H1 (cell line): ENCODE results near the gene TSPAN1. TPM values are rescaled to one million over a fixed set of nuclear protein-coding genes. Genes with fewer than 3 reads are reported as not detected.
A peak's percentile ranks its signal among the peaks of the same experiment; 100 is the strongest.

Source experiments
- CTCF ChIA-PET: fragments of 300-600 bp; sonication (Branson Sonifier 250); formaldehyde crosslinking; loops from one replicate; lab custom pipeline; 2021; ENCODE audit not compliant: partially characterized antibody; lab: Charles Lee
- POLR2A ChIA-PET: fragments of 300-600 bp; sonication (Branson Sonifier 250); formaldehyde crosslinking; loops from one replicate; lab custom pipeline; 2021; ENCODE audit warnings: inconsistent platforms; ENCODE audit not compliant: partially characterized antibody; lab: Charles Lee
- DNase-seq, 2 experiments: peaks; one replicate each; pipeline versions ENCODE4 v3.0.0 to v3.0.0-alpha.2; 2010 to 2022; ENCODE audit warnings: low spot score in 2 of 2, low read depth in 1 of 2, mixed read lengths in 1 of 2
- FAIRE-seq: peaks from 2 replicates; lab custom pipeline; 2011; peaks lifted over from hg19 to GRCh38; lab: Jason Lieb, UNC
- H2AFZ ChIP-seq: 2 replicates; pipeline ENCODE4 v1.8.1; 2012; ENCODE audit warnings: low read length, inconsistent platforms
- H2AK5ac ChIP-seq: 2 replicates; pipeline ENCODE4 v1.6.1; 2013; ENCODE audit warnings: low read depth, low read length
- H2BK120ac ChIP-seq: replicated peaks from 2 replicates; pipeline ENCODE3; 2013; ENCODE audit warnings: low read depth, low read length, inconsistent platforms
- H2BK12ac ChIP-seq: 2 replicates; pipeline ENCODE4 v1.6.1; 2013; ENCODE audit warnings: low read depth, low read length
- H2BK15ac ChIP-seq: 2 replicates; pipeline ENCODE4 v1.6.1; 2013; ENCODE audit warnings: low read length
- H2BK20ac ChIP-seq: 2 replicates; pipeline ENCODE4 v1.6.1; 2013; ENCODE audit warnings: low read length
- H2BK5ac ChIP-seq: 2 replicates; pipeline ENCODE4 v1.6.1; 2013; ENCODE audit warnings: low read depth, low read length
- H3K14ac ChIP-seq: 2 replicates; pipeline ENCODE4 v1.6.1; 2013; ENCODE audit warnings: inconsistent platforms; ENCODE audit not compliant: insufficient read length
- H3K18ac ChIP-seq: 2 replicates; pipeline ENCODE4 v1.6.1; 2013; ENCODE audit warnings: low read length; ENCODE audit errors: extremely low read depth
- H3K23ac ChIP-seq: 2 replicates; pipeline ENCODE4 v1.6.1; 2013; ENCODE audit warnings: inconsistent platforms; ENCODE audit not compliant: insufficient read length
- H3K23me2 ChIP-seq: 2 replicates; pipeline ENCODE4 v1.6.1; 2013; ENCODE audit warnings: low read depth, low read length
- H3K27ac ChIP-seq: 2 replicates; pipeline ENCODE4 v1.6.1; 2011; ENCODE audit warnings: low read depth, low read length, inconsistent platforms
- H3K27me3 ChIP-seq, 4 experiments: replicated peaks in 1 of 4; 1 replicate in 1 of 4; 2 replicates in 3 of 4; pipeline versions ENCODE4 v1.6.1 to v1.8.1; 2011 to 2013; ENCODE audit warnings: low read length in 3 of 4, mild to moderate bottlenecking in 3 of 4, inconsistent platforms in 2 of 4, mixed read lengths in 2 of 4, moderate library complexity in 1 of 4; ENCODE audit not compliant: control insufficient read depth in 3 of 4, insufficient read depth in 3 of 4; ENCODE audit errors: extremely low read depth in 1 of 4
- H3K36me3 ChIP-seq, 4 experiments: 2 replicates each; pipeline versions ENCODE4 v1.6.1 to v1.8.1; 2011 to 2013; ENCODE audit warnings: mild to moderate bottlenecking in 4 of 4, low read length in 3 of 4, moderate library complexity in 2 of 4, control low read depth in 1 of 4, inconsistent platforms in 1 of 4; ENCODE audit not compliant: insufficient read depth in 4 of 4, control insufficient read depth in 2 of 4
- H3K4ac ChIP-seq: replicated peaks from 2 replicates; pipeline ENCODE3; 2013; ENCODE audit warnings: low read length, low read depth, mixed read lengths, inconsistent platforms; ENCODE audit not compliant: insufficient read length
- H3K4me1 ChIP-seq, 4 experiments: replicated peaks in 1 of 4; 1 replicate in 1 of 4; 2 replicates in 3 of 4; pipeline versions ENCODE4 v1.6.1 to v1.8.1; 2011 to 2013; ENCODE audit warnings: low read length in 3 of 4, inconsistent platforms in 2 of 4, mixed read lengths in 1 of 4; ENCODE audit not compliant: insufficient read depth in 4 of 4, control insufficient read depth in 3 of 4
- H3K4me2 ChIP-seq, 2 experiments: 2 replicates each; pipeline versions ENCODE4 v1.6.1 to v1.8.1; 2011 to 2013; ENCODE audit warnings: low read depth in 2 of 2, low read length in 2 of 2, control low read depth in 1 of 2, inconsistent platforms in 1 of 2, mild to moderate bottlenecking in 1 of 2; ENCODE audit not compliant: insufficient read depth in 1 of 2
- H3K4me3 ChIP-seq, 4 experiments: fragments of 200-600, 300-600 bp in 1 of 4; sonication (generic), shearing (Covaris generic), sonication (Bioruptor Twin) in 1 of 4; 2 replicates each; pipeline versions ENCODE4 v1.5.1 to v1.8.1; 2011 to 2016; ENCODE audit warnings: low read length in 4 of 4, low read depth in 3 of 4, control low read depth in 2 of 4, inconsistent platforms in 2 of 4, mild to moderate bottlenecking in 2 of 4, mixed read lengths in 1 of 4, moderate library complexity in 1 of 4; ENCODE audit not compliant: insufficient read depth in 2 of 4; ENCODE audit errors: extremely low read depth in 1 of 4
- H3K56ac ChIP-seq: replicated peaks from 2 replicates; pipeline ENCODE3; 2013; ENCODE audit warnings: low read depth, mild to moderate bottlenecking, mixed read lengths, low read length, inconsistent platforms; ENCODE audit not compliant: insufficient read length
- H3K79me1 ChIP-seq: 2 replicates; pipeline ENCODE4 v1.6.1; 2013; ENCODE audit warnings: low read depth, low read length, control low read depth
- H3K79me2 ChIP-seq, 2 experiments: 2 replicates each; pipeline versions ENCODE4 v1.6.1 to v1.8.1; 2012 to 2013; ENCODE audit warnings: low read length in 2 of 2, mild to moderate bottlenecking in 2 of 2, inconsistent platforms in 1 of 2; ENCODE audit not compliant: insufficient read depth in 2 of 2, control insufficient read depth in 1 of 2
- H3K9ac ChIP-seq, 4 experiments: replicated peaks in 1 of 4; 1 replicate in 1 of 4; 2 replicates in 3 of 4; pipeline versions ENCODE4 v1.6.1 to v1.8.1; 2011 to 2013; ENCODE audit warnings: low read depth in 3 of 4, low read length in 3 of 4, control low read depth in 2 of 4, mild to moderate bottlenecking in 2 of 4, moderate library complexity in 2 of 4, inconsistent platforms in 1 of 4; ENCODE audit errors: extremely low read depth in 1 of 4
- H3K9me3 ChIP-seq, 2 experiments: 2 replicates each; pipeline versions ENCODE4 v1.6.1 to v1.8.1; 2012 to 2013; ENCODE audit warnings: mild to moderate bottlenecking in 2 of 2, moderate library complexity in 2 of 2, control low read depth in 1 of 2, inconsistent platforms in 1 of 2, low read depth in 1 of 2, low read length in 1 of 2, mixed read lengths in 1 of 2; ENCODE audit not compliant: insufficient read depth in 2 of 2
- H4K20me1 ChIP-seq, 2 experiments: replicated peaks in 1 of 2; 2 replicates each; pipeline versions ENCODE3 to v1.8.1; 2011 to 2013; ENCODE audit warnings: inconsistent platforms in 2 of 2, low read length in 2 of 2, mild to moderate bottlenecking in 1 of 2; ENCODE audit not compliant: insufficient read depth in 2 of 2, control insufficient read depth in 1 of 2
- H4K5ac ChIP-seq: 2 replicates; pipeline ENCODE4 v1.6.1; 2013; ENCODE audit warnings: low read length, low read depth, mixed read lengths, inconsistent platforms; ENCODE audit not compliant: insufficient read length
- H4K8ac ChIP-seq: 2 replicates; pipeline ENCODE4 v1.8.0; 2013; ENCODE audit warnings: mild to moderate bottlenecking, moderate library complexity, low read length, inconsistent platforms; ENCODE audit not compliant: insufficient read depth; ENCODE audit errors: extremely low read depth
- H4K91ac ChIP-seq: replicated peaks from 2 replicates; pipeline ENCODE3; 2013; ENCODE audit warnings: low read length, mixed read lengths, inconsistent platforms; ENCODE audit not compliant: insufficient read length
- BACH1 ChIP-seq: IDR thresholded peaks from 2 replicates; pipeline ENCODE4 v1.6.1; 2012; ENCODE audit warnings: low read length, improper control_type of control experiment
- CHD1 ChIP-seq: IDR thresholded peaks from 2 replicates; pipeline ENCODE4 v1.6.1; 2012; ENCODE audit warnings: low read depth, low read length, improper control_type of control experiment
- KDM5A ChIP-seq: fragments of 200-600 bp; IDR thresholded peaks from 2 replicates; pipeline ENCODE4 v1.7.1; 2012; ENCODE audit warnings: mild to moderate bottlenecking, low read length, inconsistent platforms, mixed read lengths
- NANOG ChIP-seq: IDR thresholded peaks from 2 replicates; pipeline ENCODE4 v1.6.1; 2011; ENCODE audit warnings: low read length, low read depth, mild to moderate bottlenecking, inconsistent platforms; ENCODE audit not compliant: insufficient read depth, poor library complexity, severe bottlenecking
- POLR2AphosphoS5 ChIP-seq: IDR thresholded peaks from 2 replicates; pipeline ENCODE4 v1.6.1; 2011; ENCODE audit warnings: low read depth, low read length
- RAD21 ChIP-seq, 2 experiments: IDR thresholded peaks in 1 of 2; conservative IDR thresholded peaks in 1 of 2; 2 replicates each; pipeline ENCODE4 v1.6.1; 2011; ENCODE audit warnings: low read depth in 2 of 2, low read length in 2 of 2, improper control_type of control experiment in 1 of 2, inconsistent platforms in 1 of 2, mild to moderate bottlenecking in 1 of 2, moderate library complexity in 1 of 2
- SAP30 ChIP-seq: fragments of 300-600 bp; sonication (generic); IDR thresholded peaks from 2 replicates; pipeline ENCODE4 v1.7.1; 2012; ENCODE audit warnings: low read length, moderate library complexity, mild to moderate bottlenecking, inconsistent platforms; ENCODE audit not compliant: insufficient read depth, insufficient replicate concordance
- YY1 ChIP-seq: IDR thresholded peaks from 2 replicates; pipeline ENCODE4 v1.6.1; 2011; ENCODE audit warnings: low read depth, mild to moderate bottlenecking, low read length
- WGBS, 2 experiments: shearing (Covaris generic) in 1 of 2; methylation state at CpG; one replicate each; pipeline versions ENCODE4 v1.1.6 to v1.1.7; 2013 to 2015; ENCODE audit warnings: low lambda C conversion rate in 2 of 2, mixed read lengths in 2 of 2, inconsistent platforms in 1 of 2, low coverage in 1 of 2, missing lambda C conversion rate in 1 of 2; ENCODE audit not compliant: insufficient replicate concordance in 2 of 2, insufficient coverage in 1 of 2, insufficient read length in 1 of 2; ENCODE audit errors: extremely low coverage in 1 of 2, missing lambda C conversion rate in 1 of 2; 5-methylcytosine and 5-hydroxymethylcytosine counted together
- polyA plus RNA-seq, 7 experiments: library from polyadenylated mRNA; depleted of rRNA in 3 of 7; stranded (reverse) in 5 of 7; unstranded in 2 of 7; fragments of >200 nt in 5 of 7; fragments of 200-250 nt in 2 of 7; gene quantifications; 1 replicate in 5 of 7; 2 replicates in 1 of 7; 4 replicates in 1 of 7; pipeline versions ENCODE4 v1.2.1 to v1.2.3, GENCODE V29; 2011 to 2013; ENCODE audit warnings: missing spikeins in 2 of 7, mixed read lengths in 2 of 7
- total RNA-seq: library from RNA; stranded (reverse); fragmentation: NEBNext Ultra II Directional; extraction: Animal tissue kit (Norgen Biotek cat#: 25700); gene quantifications from 2 replicates; pipeline ENCODE4 v1.2.1, GENCODE V29; 2021
- TF ChIP-seq, protein P1 (sequence below), 3 experiments: IDR thresholded peaks; 1 replicate in 2 of 3; 2 replicates in 1 of 3; pipeline versions ENCODE4 v1.5.1 to v1.6.1; 2011; ENCODE audit warnings: low read length in 3 of 3, mild to moderate bottlenecking in 3 of 3, inconsistent platforms in 2 of 3, low read depth in 1 of 3, moderate library complexity in 1 of 3; ENCODE audit not compliant: insufficient read depth in 1 of 3; ENCODE audit errors: control extremely low read depth in 1 of 3

TSPAN1 gene
- total and polyA plus RNA-seq, 2 of the 8 experiments (the other 6 are each of a cell fraction or from before 2014, with no cell fraction given): 0.05 TPM; not detected in 1

- Histone ChIP-seq H3K79me2 (no peaks in the 10 kb centered on the region), H3K4ac (no peak overlapping the region), H3K23ac (no peak overlapping the region), H3K79me1 (no peaks in the 10 kb centered on the region), H3K9ac (no peak overlapping the region), H4K5ac (no peak overlapping the region), H2BK20ac (0 out of 2 replicates have a peak overlapping the region, but pooled peaks have one; percentile 72), H2AFZ (peak overlapping the region; percentile 76; the same call in 1 of the 2 replicates), H2BK5ac (no peak overlapping the region), H3K14ac (no peak overlapping the region), H3K36me3 (no peaks in the 10 kb centered on the region), H2BK12ac (0 out of 2 replicates have a peak overlapping the region, but pooled peaks have one; percentile 50), H3K18ac (peak overlapping the region; percentile 89), H3K56ac (no peak overlapping the region), H3K23me2 (no peaks in the 10 kb centered on the region), H4K8ac (no peak overlapping the region), H2BK15ac (0 out of 2 replicates have a peak overlapping the region, but pooled peaks have one; percentile 29), H3K9me3 (no peaks in the 10 kb centered on the region), H3K4me2 (peak overlapping the region in 1 of 2 experiments; percentile 54; a peak in 2 of 4 replicates), H3K4me3 (peak overlapping the region in 1 of 4 experiments; percentile 7; a peak in 1 of 8 replicates), H3K27ac (no peak overlapping the region), H3K27me3 (no peaks in the 10 kb centered on the region), H4K91ac (no peak overlapping the region), H2AK5ac (no peak overlapping the region), H3K4me1 (peaks cover 3 to 11% (median 7%) of the 10 kb centered on the region in 4 experiments; a peak in 6 of 7 replicates), H2BK120ac (no peak overlapping the region), H4K20me1 (no peaks in the 10 kb centered on the region)
- FAIRE-seq (peak; percentile 93), DNase-seq (peak in 1 of 2 experiments; percentile 63)
- WGBS, 2 experiments: 22% methylated on average over 6 of the region's 6 CpGs; no CpG with 5 or more reads in 1 of the 2 experiments
- CTCF ChIA-PET: interaction anchor here (0.6 to 5.4 kb wide), 44 partner anchors 8 to 512 kb away, joined by 3 to 73 read pairs (median 4); partner anchors contain the start of genes LURAP1, POMGNT1 and RAD54L
- POLR2A ChIA-PET: interaction anchor here (0.7 to 2.2 kb wide), 9 partner anchors 11 to 100 kb away, joined by 3 to 16 read pairs (median 4); partner anchors contain the start of genes LURAP1, PIK3R3 and RAD54L
- TF ChIP-seq, protein P1, sequence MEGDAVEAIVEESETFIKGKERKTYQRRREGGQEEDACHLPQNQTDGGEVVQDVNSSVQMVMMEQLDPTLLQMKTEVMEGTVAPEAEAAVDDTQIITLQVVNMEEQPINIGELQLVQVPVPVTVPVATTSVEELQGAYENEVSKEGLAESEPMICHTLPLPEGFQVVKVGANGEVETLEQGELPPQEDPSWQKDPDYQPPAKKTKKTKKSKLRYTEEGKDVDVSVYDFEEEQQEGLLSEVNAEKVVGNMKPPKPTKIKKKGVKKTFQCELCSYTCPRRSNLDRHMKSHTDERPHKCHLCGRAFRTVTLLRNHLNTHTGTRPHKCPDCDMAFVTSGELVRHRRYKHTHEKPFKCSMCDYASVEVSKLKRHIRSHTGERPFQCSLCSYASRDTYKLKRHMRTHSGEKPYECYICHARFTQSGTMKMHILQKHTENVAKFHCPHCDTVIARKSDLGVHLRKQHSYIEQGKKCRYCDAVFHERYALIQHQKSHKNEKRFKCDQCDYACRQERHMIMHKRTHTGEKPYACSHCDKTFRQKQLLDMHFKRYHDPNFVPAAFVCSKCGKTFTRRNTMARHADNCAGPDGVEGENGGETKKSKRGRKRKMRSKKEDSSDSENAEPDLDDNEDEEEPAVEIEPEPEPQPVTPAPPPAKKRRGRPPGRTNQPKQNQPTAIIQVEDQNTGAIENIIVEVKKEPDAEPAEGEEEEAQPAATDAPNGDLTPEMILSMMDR (IDR thresholded peaks at IDR 0.05; ENCODE audit: control extremely low read depth in 1 of 3, insufficient read depth in 1 of 3, low read depth in 1 of 3, low read length in 3 of 3): peak; percentile 72 to 95 (median 76)
- TF ChIP-seq YY1: peak; percentile 83
- TF ChIP-seq SAP30: no peak
- no peak for TF ChIP-seq KDM5A
- no peak for TF ChIP-seq BACH1
- TF ChIP-seq POLR2AphosphoS5: no peak
- peak; percentile 76 to 80 for TF ChIP-seq RAD21 (IDR thresholded peaks at IDR 0.05 in 1 of 2, conservative IDR thresholded peaks at IDR 0.05 in 1 of 2; ENCODE audit: low read depth in 2 of 2, low read length in 2 of 2)
- no peak for TF ChIP-seq NANOG
- no peak for TF ChIP-seq CHD1
Measured at GRCh38 chr1:46223472-46223943, 48.6 kb downstream of the TSPAN1 start.
